ENCODE measurements around the gene CACNA2D4.

The CACNA2D4 gene

DNA sequence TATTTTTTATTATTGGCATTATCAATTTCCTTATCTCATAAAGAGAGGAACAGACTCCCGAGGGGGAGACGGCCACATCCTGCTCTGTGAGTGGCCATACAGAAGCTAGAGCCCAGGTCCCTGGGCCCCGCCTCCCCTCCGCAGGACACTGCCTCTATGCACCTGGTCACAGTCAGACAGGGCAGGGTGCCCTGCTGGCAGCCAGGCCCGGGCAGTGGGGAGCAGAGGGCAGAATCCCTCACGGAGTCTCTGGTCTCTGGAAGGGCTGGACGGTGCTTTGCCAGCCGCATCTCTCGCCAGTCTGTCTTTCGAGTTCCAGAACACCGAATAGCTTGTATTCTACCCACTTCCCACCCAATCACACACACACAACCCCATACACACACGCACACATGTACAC lies 16.4 kb upstream of the CACNA2D4 start:
- DNase-seq (ENCODE audit: low read depth), result no peak

- DNase-seq (ENCODE audit: low read depth), result no peak
These were observed 15.6 kb upstream of the CACNA2D4 start for GRCh38 chr12:1934068-1934467.

DNA sequence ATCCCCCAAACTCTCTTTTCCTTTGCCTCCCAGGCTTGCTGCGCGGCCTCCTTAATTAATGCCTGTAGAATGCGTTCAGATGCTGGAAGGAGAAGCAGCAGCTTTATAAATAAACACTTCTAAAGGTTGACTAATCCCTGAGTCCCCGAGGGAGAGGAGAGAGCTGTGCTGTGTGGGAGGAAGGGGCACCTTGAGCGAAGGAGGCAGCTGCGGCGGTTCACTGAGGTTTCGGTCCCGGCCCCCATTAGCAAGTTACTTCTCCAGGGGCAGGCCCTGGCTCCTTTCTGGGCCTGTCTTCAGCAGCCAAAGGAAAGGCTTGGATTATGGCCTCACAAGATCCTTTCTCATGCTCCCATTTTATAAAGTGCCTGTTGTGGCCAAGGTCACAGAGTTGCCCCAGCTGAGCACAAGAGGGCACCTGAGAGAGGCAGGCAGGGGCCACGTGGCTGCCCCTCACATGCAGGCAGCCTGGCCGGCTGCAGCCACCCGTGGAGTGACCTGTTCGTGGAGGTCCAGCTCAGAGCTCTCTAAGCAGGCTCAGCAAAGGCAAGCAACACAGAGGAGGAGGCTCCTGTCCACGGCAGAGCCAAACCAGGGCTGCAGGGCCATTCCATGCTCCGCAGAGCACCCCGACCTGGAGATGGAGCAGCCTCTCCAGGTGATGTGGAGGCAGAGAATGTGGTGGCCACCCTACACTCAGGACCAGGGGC lies 15.0 kb upstream of the CACNA2D4 start:
- DNase-seq (ENCODE audit: low read depth), result no peak

GRCh38 chr12:1932264-1932777 lies 13.9 kb upstream of the CACNA2D4 start:
- DNase-seq (ENCODE audit: low read depth), result no peak

- no peak for DNase-seq (ENCODE audit: low read depth)
These were observed 13.2 kb upstream of the CACNA2D4 start for GRCh38 chr12:1931642-1932041.

DNA sequence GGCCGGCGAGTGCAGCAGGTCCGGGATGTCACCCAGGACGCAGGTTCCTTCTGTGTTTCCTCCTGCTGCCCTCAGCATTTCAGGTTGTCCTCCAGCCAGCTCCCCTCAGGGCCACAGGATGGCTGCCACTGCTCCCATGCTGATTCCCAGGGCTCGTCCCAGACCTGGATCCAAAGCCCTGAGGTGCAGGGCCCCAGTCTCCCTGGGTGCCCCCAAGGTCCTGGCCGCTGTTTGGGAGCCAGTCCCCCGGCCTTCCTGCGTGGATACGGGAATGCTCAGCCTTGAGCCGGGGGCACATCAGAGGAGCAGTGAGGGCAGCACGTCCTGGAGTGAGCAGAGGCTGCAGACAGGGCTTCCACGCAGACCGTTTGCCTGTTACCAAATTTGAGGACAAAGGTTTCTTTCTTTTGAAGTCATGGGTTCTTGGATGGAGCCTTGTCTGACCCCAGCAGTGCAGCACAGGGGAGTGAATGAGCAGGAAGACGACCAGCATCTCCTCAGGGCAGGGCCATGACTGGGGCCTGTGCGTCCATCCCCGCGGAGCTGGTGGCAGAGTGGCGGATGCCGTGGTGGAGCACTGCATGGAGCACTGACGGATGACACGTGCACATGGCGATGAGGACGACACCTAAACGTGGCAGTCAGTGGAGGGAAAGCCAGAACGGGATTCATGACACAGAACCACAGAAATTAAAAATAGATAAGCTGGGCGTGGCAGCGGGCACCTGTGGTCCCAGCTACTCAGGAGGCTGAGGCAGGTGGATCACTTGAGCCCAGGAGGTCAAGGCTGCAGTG lies 12.5 kb upstream of the CACNA2D4 start:
- no peak for DNase-seq (ENCODE audit: low read depth)

GRCh38 chr12:1929985-1930802 lies 11.7 kb upstream of the CACNA2D4 start:
- DNase-seq (ENCODE audit: low read depth), result no peak

DNA sequence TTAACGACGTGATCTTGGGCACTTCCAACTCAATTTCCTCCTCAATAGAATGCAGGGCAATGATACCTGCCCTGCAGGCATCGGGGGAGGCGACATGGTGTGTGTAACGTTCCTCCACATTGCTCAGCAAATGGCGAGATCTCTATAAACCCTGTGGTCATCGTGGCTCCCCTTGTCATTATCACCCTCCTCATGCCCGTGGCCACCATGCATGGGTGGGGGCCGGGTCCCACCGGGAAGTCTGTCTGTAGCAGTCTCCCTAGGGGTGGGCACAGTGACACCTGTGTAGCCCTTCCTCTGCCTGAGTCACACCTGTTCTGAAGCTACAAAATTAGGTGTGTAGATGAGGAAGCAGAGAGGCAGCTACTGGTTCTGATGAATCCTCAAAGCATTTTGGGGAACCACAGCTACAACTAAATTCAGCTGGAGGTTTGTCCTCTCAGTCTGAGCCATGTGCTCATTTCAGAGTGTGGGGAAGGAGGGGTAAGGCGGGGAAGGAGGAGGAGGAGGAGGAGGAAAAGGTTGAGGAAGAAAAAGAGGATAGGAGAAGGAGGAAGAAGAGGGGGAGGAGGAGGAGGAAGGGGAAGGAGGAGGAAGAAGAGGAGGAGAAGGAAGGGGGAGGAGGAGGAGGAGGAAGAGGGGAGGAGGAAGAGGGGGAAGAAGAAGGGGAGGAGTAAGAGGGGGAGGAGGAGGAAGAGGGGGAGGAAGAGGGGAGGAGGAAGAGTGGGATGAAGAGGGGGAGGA lies 11.0 kb upstream of the CACNA2D4 start:
- DNase-seq (ENCODE audit: low read depth), result no peak

DNA sequence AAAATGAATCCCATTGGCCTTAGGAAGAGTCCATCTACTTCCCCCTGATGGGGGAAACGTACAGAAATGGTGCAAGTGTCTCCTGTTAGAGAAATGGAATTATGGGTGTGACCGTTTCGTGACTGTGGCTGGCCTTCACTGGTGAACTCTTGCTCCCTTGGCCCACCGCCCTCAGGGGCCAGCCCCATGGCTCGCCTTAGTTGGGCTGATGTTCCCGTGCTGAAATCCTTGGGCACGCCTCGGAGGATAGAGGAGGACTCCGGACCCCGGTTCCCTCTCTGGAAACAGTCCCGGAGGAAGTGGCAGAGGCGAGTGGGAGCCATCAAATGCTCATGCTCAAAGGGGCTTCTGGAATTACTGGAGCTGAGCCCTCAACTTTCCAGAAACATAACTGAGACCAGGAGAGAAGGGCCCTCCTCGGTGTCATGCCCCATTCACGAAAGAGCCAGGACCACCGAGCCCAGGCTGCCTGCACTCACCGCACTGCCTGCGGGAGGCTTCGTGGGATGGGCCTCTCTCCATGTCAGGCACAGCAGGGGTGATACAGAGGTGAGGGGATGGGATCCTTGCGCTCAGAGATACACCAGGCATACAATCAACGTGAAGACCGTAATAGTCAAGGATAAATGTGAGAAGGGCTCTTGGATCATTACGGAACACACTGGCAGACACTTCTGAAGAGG lies 10.1 kb upstream of the CACNA2D4 start:
- DNase-seq (ENCODE audit: low read depth), result no peak

DNA sequence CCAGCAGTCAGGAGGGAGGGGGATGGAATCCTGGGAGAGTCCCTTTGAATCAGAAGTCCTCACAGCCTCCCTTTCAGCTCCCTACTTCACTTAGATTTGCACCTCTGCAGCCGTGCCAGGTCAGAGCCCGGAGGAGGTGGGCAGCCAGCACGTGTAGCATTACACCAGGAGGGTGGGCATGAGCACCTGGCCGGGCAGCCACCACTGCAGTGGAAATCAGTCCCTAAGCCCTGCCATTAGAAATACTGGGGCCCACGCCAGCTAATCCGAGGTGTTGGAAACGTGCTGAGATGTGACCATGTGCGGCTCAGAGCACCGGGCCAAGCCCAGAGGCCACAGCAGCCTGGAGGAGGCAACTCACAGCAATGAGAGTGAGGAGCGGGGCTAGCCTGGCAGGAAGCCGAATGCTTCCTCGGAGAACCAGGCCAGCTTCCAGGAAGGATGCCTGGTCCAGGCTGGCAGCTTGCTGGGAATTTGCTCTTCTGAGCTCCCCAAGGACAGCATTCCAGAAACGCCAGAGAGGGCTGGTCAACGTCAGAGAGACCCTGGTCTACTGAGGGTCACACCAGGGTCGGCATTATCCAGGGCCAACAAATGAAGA lies 9.4 kb upstream of the CACNA2D4 start:
- no peak for DNase-seq (ENCODE audit: low read depth)

GRCh38 chr12:1927051-1927680 lies 8.7 kb upstream of the CACNA2D4 start:
- no peak for DNase-seq (ENCODE audit: low read depth)

- no peak for DNase-seq (ENCODE audit: low read depth)
These were observed 7.8 kb upstream of the CACNA2D4 start for GRCh38 chr12:1926251-1926657.

DNA sequence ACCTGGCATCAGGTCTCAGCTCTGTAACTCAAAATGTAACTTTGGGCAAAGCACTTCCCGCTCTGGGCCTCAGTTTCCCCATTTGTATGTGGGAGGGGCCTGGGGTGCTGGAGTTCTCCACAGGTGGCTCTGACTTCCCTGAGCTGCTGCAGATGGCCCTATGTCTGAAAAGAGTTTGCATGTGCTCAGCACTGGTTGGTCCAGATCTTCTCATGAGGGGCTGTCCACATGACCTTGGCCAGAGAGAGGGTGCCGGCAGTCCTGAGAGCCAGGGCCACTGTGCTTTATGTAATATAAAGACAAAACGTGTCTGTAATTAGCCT lies 7.2 kb upstream of the CACNA2D4 start:
- DNase-seq (ENCODE audit: low read depth), result no peak

GRCh38 chr12:1924996-1925683 lies 6.7 kb upstream of the CACNA2D4 start:
- DNase-seq (ENCODE audit: low read depth), result no peak

GRCh38 chr12:1922985-1923384 lies 4.5 kb upstream of the CACNA2D4 start:
- DNase-seq (ENCODE audit: low read depth), result no peak

DNA sequence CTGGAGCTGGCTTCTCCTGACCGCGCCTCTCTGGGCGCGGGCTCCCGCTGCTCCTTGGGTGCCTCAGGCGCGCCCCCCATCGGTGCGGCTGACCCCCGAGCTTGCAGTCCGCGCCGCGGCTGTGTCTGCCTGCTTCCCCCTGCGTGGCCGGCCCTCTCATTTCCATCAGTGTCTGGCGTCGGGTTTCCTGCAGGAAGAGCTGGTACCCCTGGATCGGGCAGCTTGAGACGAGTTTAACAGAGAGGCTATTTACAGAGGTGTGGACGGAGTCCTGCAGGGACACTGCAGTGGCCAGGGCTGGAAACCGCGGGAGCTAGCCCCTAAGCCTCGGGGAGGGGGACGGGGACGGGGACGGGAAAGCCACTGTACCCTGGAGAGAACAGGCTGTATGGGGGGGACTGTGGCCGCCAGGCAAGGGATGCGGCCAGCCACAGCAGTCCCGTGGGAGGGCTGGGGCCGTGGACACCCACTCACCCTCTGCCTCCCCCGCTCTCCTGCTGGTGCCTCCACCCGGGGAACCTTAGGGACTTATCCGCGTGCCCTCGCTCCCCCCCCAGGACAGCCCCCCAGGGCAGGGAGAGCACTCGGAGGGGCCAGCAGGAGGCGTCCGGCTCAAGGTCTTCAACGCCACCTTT lies 3.7 kb upstream of the CACNA2D4 start:
- no peak for DNase-seq (ENCODE audit: low read depth)

- no peak for DNase-seq (ENCODE audit: low read depth)
These were observed 2.5 kb upstream of the CACNA2D4 start for GRCh38 chr12:1920971-1921370.

GRCh38 chr12:1920436-1920835 lies 2.0 kb upstream of the CACNA2D4 start:
- no peak for DNase-seq (ENCODE audit: low read depth)

- no peak for DNase-seq (ENCODE audit: low read depth)
These were observed 1.3 kb upstream of the CACNA2D4 start for GRCh38 chr12:1919763-1920162.
